Activated naive CD4-positive, alpha-beta T cell treated with Interleukin-2 at 50 U/mL for 16 hours (primary cell): ENCODE measurements around the gene SPATA16.
"Not testable (repeated sequence)": the region's sequence is repeated elsewhere in the genome, so short reads cannot be mapped to it uniquely, and the experiment has no call there.

Experiments
- DNase-seq: peaks from one replicate; pipeline ENCODE4 v3.0.0-alpha.2; 2020

Gene SPATA16

GRCh38 chr3:173055228-173055933 is 85.7 kb downstream of the SPATA16 start:
- DNase-seq = no peak

- DNase-seq = no peak
These were observed 91.7 kb downstream of the SPATA16 start for GRCh38 chr3:173049360-173049759.

GRCh38 chr3:173045770-173046382 is 95.2 kb downstream of the SPATA16 start:
- no peak for DNase-seq

- no peak for DNase-seq
These were observed 96.0 kb downstream of the SPATA16 start for GRCh38 chr3:173044998-173045397.

- no peak for DNase-seq
These were observed 97.3 kb downstream of the SPATA16 start for GRCh38 chr3:173043757-173044156.

- no peak for DNase-seq
These were observed 102.6 kb downstream of the SPATA16 start for GRCh38 chr3:173038484-173038871.

- DNase-seq = no peak
These were observed 103.1 kb downstream of the SPATA16 start for GRCh38 chr3:173037840-173038483.

GRCh38 chr3:173030273-173030672 is 110.8 kb downstream of the SPATA16 start:
- no peak for DNase-seq

- DNase-seq = no peak
These were observed 112.7 kb downstream of the SPATA16 start for GRCh38 chr3:173028351-173028750.

GRCh38 chr3:173027429-173027828 is 113.6 kb downstream of the SPATA16 start:
- no peak for DNase-seq

GRCh38 chr3:173025941-173026340 is 115.1 kb downstream of the SPATA16 start:
- DNase-seq = no peak

GRCh38 chr3:173021547-173022185 is 119.4 kb downstream of the SPATA16 start:
- DNase-seq = no peak

- not testable (repeated sequence) for DNase-seq
These were observed 120.9 kb downstream of the SPATA16 start for GRCh38 chr3:173020128-173020527.

GRCh38 chr3:173019378-173019777 is 121.7 kb downstream of the SPATA16 start:
- DNase-seq = no peak

GRCh38 chr3:173018758-173019157 is 122.3 kb downstream of the SPATA16 start:
- DNase-seq = no peak

- DNase-seq = no peak
These were observed 127.7 kb downstream of the SPATA16 start for GRCh38 chr3:173013219-173013832.

- DNase-seq = no peak
These were observed 131.6 kb downstream of the SPATA16 start for GRCh38 chr3:173009410-173009809.

GRCh38 chr3:173008978-173009377 is 132.1 kb downstream of the SPATA16 start:
- DNase-seq = no peak

GRCh38 chr3:173007079-173007723 is 133.8 kb downstream of the SPATA16 start:
- no peak for DNase-seq

GRCh38 chr3:173006006-173006405 is 135.0 kb downstream of the SPATA16 start:
- no peak for DNase-seq

- DNase-seq = no peak
These were observed 136.4 kb downstream of the SPATA16 start for GRCh38 chr3:173004681-173005080.

- no peak for DNase-seq
These were observed 137.1 kb downstream of the SPATA16 start for GRCh38 chr3:173003956-173004355.

- DNase-seq = no peak
These were observed 137.6 kb downstream of the SPATA16 start for GRCh38 chr3:173003471-173003870.
